ENCODE results near the gene TAP2.

The TAP2 gene

GRCh38 chr6:32854376-32855178 lies 16.0 kb upstream of the TAP2 start:
- peak in 1 of 2 donors; percentile 47 for DNase-seq (ENCODE audit: extremely low read depth in 1 of 2, low read depth in 1 of 2)

- peak; percentile 84 to 95 for DNase-seq (ENCODE audit: extremely low read depth in 1 of 2, low read depth in 1 of 2)
Observed at GRCh38 chr6:32853541-32854375, 15.2 kb upstream of the TAP2 start, which contains the start of the genes PSMB9 and TAP1. Gene PSMB9 (plus strand): TSS chr6:32854192. CDS start chr6:32854230, 38 bp downstream. Gene TAP1 (minus strand): TSS chr6:32853704. CDS start chr6:32853636, 68 bp downstream.

- no peak for DNase-seq (ENCODE audit: extremely low read depth in 1 of 2, low read depth in 1 of 2)
Observed at GRCh38 chr6:32852844-32853540, 14.5 kb upstream of the TAP2 start.

GRCh38 chr6:32852018-32852843 lies 13.7 kb upstream of the TAP2 start:
- no peak for DNase-seq (ENCODE audit: extremely low read depth in 1 of 2, low read depth in 1 of 2)

- DNase-seq (ENCODE audit: extremely low read depth in 1 of 2, low read depth in 1 of 2): no peak
Observed at GRCh38 chr6:32851025-32851424, 12.5 kb upstream of the TAP2 start.

GRCh38 chr6:32849126-32849525 lies 10.6 kb upstream of the TAP2 start:
- DNase-seq (ENCODE audit: extremely low read depth in 1 of 2, low read depth in 1 of 2): no peak

GRCh38 chr6:32847795-32848194 lies 9.3 kb upstream of the TAP2 start:
- DNase-seq (ENCODE audit: extremely low read depth in 1 of 2, low read depth in 1 of 2): no peak

GRCh38 chr6:32847004-32847403 lies 8.5 kb upstream of the TAP2 start:
- DNase-seq (ENCODE audit: extremely low read depth in 1 of 2, low read depth in 1 of 2): no peak

GRCh38 chr6:32845384-32845884 lies 6.9 kb upstream of the TAP2 start:
- peak in 1 of 2 donors; percentile 47 for DNase-seq (ENCODE audit: extremely low read depth in 1 of 2, low read depth in 1 of 2)

- DNase-seq (ENCODE audit: extremely low read depth in 1 of 2, low read depth in 1 of 2): no peak
Observed at GRCh38 chr6:32844839-32845383, 6.4 kb upstream of the TAP2 start.

GRCh38 chr6:32843979-32844838 lies 5.7 kb upstream of the TAP2 start, which contains the start of gene PSMB8:
Gene PSMB8 (minus strand): TSS chr6:32844047. CDS start chr6:32843996, 51 bp downstream.
- DNase-seq (ENCODE audit: extremely low read depth in 1 of 2, low read depth in 1 of 2): peak; percentile 89 to 99

- DNase-seq (ENCODE audit: extremely low read depth in 1 of 2, low read depth in 1 of 2): no peak
Observed at GRCh38 chr6:32843331-32843978, 4.9 kb upstream of the TAP2 start.

GRCh38 chr6:32842690-32843089 lies 4.2 kb upstream of the TAP2 start:
- no peak for DNase-seq (ENCODE audit: extremely low read depth in 1 of 2, low read depth in 1 of 2)

GRCh38 chr6:32842021-32842650 lies 3.6 kb upstream of the TAP2 start:
- DNase-seq (ENCODE audit: extremely low read depth in 1 of 2, low read depth in 1 of 2): no peak

GRCh38 chr6:32840604-32841246 lies 2.2 kb upstream of the TAP2 start:
- DNase-seq (ENCODE audit: extremely low read depth in 1 of 2, low read depth in 1 of 2): peak in 1 of 2 donors; percentile 50

GRCh38 chr6:32839356-32839755 lies 817 bp upstream of the TAP2 start:
- DNase-seq (ENCODE audit: extremely low read depth in 1 of 2, low read depth in 1 of 2): no peak

- DNase-seq (ENCODE audit: extremely low read depth in 1 of 2, low read depth in 1 of 2): no peak
Observed at GRCh38 chr6:32837651-32838113, 857 bp downstream of the TAP2 start.
